GM18517 (cell line): Measurements from ENCODE around the gene GRSF1.
A peak's percentile ranks its signal among the peaks of the same experiment; 100 is the strongest.
"Not testable (repeated sequence)": the region's sequence is repeated elsewhere in the genome, so short reads cannot be mapped to it uniquely, and the experiment has no call there.

Experiments
- ATAC-seq: cut with Tn5 transposase; IDR thresholded peaks from one replicate; pipeline ENCODE4 v1.9.1; 2021; ENCODE audit warnings: mild to moderate bottlenecking, moderate library complexity; ENCODE audit not compliant: unreplicated experiment

The GRSF1 gene

DNA sequence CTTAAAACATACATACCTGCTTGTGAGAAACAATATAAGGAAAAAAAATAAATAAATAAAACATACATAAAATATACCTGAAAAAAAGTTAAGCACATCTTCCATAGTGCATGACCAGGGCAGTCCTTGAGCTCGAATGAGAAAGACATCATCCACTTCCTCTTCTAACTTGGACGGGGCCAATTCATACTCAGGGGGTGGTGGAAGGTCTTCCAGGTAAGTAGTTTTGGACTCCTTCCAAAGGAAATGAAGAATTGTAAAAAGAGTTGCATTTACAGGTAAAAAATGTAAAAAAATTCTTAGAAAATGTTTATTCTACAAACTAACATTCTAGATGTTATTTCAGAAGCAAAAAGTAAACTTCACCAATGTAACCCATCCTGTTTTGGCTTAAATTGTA, 3.6 kb downstream of the GRSF1 start:
- no peak for ATAC-seq

DNA sequence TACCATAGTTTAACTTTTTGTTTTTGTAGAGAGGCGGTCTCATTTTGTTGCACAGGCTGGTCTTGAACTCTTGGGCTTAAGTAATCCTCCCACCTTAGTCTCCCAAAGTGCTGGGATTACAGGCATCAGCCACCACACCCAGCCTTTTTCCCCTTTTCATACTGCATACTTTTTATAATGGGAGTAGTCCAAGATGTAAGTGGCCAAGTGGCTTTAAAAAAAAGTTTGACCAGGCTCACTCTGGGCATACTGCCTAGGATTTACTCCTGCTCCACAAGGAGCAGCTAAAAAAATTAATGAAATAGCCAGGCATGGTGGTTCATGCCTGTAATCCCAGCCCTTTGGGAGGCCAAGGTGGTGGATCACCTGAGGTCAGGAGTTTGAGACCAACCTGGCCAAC, 6.0 kb downstream of the GRSF1 start:
- no peak for ATAC-seq

DNA sequence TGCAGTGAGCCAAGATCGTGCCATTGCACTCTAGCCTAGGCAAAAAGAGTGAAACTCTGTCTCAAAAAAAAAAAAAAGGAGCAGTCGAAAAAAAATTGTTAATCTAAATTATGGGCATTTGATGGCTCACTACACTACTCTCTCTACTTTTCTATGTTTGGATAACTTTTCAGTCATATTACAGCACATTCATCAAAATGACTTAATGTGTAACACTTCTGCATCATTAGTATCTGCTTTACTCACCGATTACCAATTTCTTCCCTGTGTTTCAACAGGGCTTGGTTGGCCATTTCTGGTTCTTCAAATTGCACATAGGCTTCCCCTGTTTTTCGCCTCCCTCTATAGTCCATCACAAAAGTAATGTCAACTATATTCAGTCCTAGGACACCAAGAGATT, 8.4 kb downstream of the GRSF1 start:
- ATAC-seq, result no peak

- ATAC-seq, result no peak
These were observed 9.6 kb downstream of the GRSF1 start for GRCh38 chr4:70830054-70830453.

DNA sequence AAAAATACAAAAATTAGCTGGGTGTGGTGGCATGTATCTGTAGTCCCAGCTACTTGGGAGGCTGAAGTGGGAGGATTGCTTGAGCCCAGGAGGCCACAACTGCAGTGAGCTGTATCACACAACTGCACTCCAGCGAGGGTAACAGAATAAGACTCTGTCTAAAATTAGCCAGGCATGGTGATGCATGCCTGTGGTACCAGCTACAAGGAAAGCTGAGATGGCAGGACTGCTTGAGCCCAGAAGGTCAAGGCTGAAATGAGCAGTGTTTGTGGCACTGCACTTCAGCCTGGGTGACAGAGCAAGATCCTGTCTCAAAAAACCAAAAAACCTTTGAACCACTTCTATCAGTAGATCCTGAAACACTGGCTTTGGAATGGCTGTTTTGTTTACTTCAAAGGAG, 10.2 kb downstream of the GRSF1 start:
- ATAC-seq, result no peak

GRCh38 chr4:70829015-70829414, 10.7 kb downstream of the GRSF1 start:
- no peak for ATAC-seq

DNA sequence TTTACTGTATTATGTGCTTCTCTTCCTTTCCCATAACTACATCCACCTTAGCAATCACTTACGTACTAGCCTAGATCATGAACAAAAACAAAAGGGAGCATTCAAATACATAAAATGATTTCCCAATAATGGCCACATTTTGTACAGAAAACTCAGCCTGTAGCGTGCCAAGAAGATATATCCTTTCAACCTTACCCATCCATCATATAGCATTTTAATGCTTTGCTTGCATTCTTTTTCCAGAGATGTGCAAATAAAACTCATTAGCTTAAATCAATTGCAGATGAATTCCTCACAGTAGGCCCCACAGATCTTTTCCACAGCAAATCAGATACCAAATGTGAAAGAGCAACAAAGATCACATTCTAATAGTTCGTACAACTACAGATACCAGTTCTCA, 20.8 kb downstream of the GRSF1 start:
- no peak for ATAC-seq

GRCh38 chr4:70818173-70818855, 21.4 kb downstream of the GRSF1 start:
- ATAC-seq, result peak; percentile 43

GRCh38 chr4:70816894-70817293, 22.8 kb downstream of the GRSF1 start:
- no peak for ATAC-seq

- no peak for ATAC-seq
These were observed 24.3 kb downstream of the GRSF1 start for GRCh38 chr4:70815370-70815769.

DNA sequence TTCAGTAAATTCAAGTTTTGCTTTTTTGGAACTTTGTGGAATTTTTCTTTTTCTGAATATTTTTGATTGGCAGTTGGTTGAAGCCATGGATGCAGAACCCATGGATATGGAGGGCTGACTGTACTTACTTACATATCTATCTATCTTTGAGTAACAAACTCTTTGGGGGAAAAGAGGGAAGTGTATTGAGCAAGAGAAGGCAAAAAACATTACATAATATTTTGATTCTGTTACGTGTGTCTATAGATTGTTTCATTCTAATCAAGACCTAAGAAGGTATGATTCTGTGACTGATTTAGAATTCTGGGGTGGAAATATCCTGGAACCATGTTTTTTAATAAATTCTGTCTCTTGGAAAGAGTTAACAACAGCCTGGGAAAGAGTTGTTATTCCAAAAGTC, 31.5 kb downstream of the GRSF1 start:
- no peak for ATAC-seq

DNA sequence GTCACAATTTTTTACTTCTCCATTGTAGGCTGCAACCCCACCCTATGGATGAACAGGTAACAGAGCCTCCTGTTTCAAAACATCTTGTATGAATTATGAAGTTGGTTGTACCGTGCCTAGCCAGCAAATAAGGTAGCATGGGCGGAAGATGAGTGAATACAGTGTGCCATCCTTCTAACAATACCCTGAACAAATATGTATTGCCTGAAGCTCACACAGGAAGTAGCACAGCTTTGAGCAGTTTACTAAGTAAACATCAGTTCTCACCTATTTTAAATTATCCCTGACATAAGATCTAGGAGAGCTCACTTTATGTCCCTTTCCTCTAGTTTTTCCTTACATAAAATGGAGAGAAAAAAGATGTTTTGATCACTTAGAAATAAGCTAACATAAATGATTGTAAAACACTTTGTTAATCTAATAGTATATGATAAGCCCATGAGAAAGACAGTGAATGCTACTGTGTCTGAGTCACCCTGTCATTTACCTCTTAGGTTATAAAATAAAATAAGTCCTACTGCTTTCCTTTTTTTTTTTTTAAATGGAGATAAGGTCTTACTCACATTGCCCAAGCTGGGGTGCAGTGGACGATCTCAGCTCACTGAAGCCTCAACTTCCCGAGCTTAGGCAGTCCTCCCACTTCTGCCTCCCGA, 36.6 kb downstream of the GRSF1 start:
- ATAC-seq, result no peak

- ATAC-seq, result peak; percentile 52
These were observed 38.4 kb downstream of the GRSF1 start for GRCh38 chr4:70801265-70801809.

DNA sequence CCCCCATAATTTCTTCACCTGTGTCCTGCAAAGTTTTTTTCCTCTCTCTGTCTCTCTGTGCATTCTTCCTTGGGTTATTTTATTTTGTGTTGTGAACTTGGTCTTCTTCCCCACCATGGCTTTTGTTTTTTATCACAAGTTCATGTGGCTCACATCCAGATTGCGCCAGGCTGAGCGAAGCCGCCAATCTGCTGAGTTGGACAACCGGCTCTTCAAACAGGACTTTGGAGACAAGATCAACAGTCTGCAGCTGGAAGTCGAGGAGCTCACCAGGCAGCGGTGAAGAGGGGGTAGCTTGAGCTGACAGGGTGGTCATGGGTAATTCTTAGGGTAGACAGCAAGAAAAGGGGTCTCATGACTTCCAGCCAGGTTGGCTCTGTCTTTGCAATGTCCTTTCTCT, 46.1 kb downstream of the GRSF1 start:
- no peak for ATAC-seq

DNA sequence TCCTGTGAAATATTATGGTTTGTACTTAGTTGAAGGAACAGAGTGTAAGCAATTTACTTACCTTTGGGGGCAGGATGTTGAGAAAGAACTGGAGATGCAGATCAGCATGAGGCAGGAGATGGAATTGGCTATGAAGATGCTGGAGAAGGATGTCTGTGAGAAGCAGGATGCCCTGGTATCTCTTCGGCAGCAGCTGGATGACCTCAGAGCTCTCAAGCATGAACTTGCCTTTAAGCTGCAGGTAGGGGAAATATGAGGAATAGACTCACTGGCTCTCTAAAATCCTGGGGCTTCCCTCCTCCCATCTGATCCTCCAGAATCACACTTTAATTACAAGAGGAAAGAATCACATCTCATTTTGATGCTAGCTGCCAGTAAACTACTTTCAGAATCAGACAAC, 51.0 kb downstream of the GRSF1 start:
- no peak for ATAC-seq

DNA sequence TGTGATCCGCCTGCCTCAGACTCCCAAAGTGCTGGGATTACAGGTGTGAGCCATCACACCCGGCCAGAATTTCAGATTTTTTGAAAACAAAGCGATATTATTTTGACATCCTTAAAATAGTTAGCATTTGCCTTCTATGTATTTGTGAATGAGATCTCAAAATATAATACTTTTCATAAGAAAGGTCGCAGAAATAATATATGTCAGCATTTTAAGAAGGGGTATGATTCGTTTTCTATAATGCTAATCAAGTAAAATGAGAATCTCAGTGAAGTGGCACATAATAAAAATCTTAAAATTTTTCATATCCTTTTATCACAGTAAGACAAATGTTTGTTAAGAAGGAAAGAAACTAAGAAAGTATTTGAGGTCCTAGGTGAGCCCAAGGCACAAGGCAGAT, 52.2 kb downstream of the GRSF1 start:
- no peak for ATAC-seq

DNA sequence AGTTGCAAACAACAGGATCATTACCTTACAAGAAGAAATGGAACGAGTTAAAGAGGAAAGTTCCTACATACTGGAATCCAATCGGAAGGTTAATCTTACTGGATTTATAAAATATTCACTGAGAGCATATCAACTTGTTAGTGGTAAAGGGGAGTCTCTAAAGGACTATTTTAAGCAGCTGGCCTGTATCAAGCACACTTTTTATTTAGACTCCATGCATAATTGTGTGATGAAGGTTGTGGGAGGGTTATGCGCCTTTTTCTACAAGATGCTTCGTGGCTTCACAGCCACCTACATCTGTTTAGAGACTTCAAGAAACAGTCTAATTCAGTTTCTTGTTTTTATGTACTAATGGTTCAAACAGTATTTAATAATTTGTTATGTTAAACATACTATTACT, 56.6 kb downstream of the GRSF1 start:
- ATAC-seq, result no peak

GRCh38 chr4:70778888-70779422, 60.7 kb downstream of the GRSF1 start:
- ATAC-seq, result no peak

DNA sequence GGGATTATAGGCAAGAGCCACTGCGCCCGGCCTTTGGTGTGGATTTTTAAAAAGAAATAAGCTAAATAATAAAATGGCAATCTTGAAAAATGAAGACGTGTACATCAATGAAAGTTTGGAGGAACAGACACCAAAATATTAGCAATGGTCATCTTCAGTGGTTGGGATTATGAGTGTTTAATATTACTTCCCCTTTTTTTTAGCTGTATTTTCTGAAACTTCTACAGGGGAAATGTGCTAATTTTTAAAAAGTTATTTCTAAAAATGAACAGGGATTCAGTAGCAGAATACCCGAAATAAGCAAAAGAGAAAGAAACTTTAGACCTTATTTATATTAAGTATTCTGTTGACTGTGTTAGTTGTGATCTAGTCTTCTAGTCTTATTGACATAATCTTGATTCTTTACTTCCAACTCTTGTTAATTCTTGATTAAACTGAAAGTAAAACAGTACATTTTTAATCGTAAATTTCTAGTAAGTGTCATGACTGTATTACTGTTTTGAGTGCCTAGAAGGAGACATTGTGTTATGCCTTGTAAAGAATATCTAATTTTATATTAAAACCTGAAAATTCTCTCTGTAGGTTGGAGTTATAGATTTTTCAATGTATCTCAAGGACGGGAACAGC, 66.6 kb downstream of the GRSF1 start:
- peak; percentile 65 for ATAC-seq

- not testable (repeated sequence) for ATAC-seq
These were observed 70.3 kb downstream of the GRSF1 start for GRCh38 chr4:70769396-70769795.

DNA sequence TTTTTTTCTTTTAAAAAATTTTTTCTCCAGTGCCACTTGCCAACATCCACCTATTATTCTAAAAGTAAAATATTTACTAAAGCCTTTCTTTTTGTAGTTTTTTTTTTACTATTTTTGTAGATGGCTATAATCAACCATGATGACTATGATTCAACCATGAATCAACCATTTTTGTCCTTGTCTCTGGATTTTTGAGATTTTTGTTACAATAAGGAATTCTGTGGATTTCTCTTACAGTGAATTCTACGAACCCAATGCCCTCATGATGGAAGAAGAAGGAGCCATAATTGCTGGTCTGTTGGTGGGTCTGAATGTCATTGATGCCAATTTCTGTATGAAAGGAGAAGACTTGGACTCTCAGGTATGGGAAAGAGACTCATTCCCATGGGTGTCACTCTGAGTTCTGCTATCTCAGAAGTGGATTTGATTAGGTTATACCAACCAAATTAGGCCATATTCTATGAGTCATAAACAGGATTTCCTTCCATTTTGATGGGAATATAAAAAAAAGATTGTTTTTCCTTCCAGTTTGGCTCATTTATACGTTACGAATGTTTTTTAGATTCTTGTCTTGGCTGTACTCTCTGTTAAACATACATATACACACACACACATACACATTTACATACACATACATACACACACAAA, 71.3 kb downstream of the GRSF1 start:
- no peak for ATAC-seq
